HG03442 (cell line): ENCODE results near the gene RNU6-9.
"Not testable (repeated sequence)": the region's sequence is repeated elsewhere in the genome, so short reads cannot be mapped to it uniquely, and the experiment has no call there.

ENCODE experiments used
- ATAC-seq: cut with Tn5 transposase; IDR thresholded peaks from one replicate; pipeline ENCODE4 v1.9.1; 2021; ENCODE audit warnings: mild to moderate bottlenecking, moderate library complexity; ENCODE audit not compliant: unreplicated experiment

The RNU6-9 gene

GRCh38 chr19:892894-893689 is at the start of gene RNU6-9, which contains the start of gene MED16:
Gene RNU6-9, plus strand, starts transcription at chr19:893484.
Gene MED16, minus strand, starts transcription at chr19:893187. Its CDS starts 2,056 bp downstream, at chr19:891131.
- peak; percentile 79 for ATAC-seq

- ATAC-seq = no peak
These were observed 49.3 kb upstream of the RNU6-9 start for GRCh38 chr19:843836-844545.

DNA sequence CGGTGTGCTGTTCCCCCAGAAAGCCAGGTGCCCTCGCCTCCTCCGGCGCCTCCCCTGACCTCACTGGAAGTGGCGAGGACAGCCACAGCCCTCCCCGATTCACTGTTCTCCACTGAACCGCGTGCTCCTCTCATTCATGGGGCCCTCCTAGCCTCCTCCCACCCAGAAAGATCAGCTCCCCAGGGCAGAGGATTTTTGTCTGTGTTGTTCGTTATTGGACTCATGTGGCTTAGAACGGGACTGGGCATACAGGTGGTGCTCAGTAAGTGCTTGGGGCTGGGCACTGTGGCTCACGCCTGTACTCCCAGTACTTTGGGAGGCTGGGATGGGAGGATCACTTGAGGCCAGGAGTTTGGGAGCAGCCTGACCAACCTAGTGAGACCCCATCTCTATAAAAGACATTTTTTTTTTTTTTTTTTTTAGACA is 48.7 kb upstream of the RNU6-9 start:
- ATAC-seq = no peak

DNA sequence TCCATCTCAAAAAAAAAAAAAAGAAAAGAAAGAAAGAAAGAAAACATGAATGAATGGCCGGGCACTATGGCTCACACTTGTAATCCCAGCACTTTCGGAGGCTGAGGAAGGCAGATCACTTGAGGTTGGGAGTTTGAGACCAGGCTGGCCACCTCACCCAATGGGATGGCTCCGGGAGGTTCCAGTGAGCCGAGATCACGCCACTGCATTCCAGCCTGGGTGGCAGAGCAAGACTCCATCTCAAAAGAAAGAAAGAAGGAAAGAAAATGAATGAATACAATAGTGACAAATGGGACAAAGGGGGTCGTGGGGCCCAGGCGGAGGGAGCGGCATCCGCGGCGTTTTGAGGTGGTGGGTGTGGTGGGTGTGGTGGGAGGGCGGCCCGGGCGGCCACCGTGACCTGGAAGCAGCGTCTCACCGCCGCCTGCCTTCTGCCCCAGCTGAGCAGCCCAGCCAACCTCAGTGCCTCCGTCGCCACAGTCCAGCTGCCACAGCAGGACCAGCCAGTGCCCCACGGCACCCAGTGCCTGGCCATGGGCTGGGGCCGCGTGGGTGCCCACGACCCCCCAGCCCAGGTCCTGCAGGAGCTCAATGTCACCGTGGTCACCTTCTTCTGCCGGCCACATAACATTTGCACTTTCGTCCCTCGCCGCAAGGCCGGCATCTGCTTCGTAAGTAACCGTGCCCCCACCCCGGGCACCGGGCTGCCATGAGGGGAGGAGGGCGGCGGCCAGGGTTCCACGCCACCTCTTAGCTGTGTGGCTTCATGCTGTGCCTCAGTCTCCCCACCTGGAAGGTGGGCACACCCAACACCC is 47.4 kb upstream of the RNU6-9 start:
- no peak for ATAC-seq

DNA sequence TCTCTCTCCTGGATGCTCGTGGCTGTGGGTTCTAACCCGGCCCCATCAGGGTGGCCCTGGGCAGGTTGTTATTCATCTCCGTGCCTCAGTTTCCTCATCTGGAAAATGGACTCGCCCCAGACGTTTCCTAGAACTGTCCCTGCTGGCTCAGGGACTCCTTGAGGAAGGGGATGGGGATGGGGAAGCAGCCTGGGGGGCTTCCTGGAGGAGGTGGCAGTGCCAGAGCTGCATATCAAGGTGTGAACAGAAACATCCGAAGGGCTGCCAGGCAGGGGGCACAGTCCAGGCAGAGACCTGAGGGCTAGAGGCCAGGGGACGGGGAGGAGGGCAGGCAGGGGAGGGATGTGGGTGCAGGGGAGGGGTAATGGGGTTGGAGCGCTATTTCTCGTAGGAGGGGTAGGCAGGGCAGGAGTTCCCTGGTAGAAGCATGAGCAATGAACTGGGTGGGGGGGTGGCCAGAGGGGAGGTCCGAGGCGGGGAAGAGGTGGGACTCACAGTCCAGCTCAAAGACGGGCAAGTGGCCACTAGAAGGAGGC is 44.8 kb upstream of the RNU6-9 start:
- no peak for ATAC-seq

- ATAC-seq = not testable (repeated sequence)
These were observed 44.1 kb upstream of the RNU6-9 start for GRCh38 chr19:849195-849594.

DNA sequence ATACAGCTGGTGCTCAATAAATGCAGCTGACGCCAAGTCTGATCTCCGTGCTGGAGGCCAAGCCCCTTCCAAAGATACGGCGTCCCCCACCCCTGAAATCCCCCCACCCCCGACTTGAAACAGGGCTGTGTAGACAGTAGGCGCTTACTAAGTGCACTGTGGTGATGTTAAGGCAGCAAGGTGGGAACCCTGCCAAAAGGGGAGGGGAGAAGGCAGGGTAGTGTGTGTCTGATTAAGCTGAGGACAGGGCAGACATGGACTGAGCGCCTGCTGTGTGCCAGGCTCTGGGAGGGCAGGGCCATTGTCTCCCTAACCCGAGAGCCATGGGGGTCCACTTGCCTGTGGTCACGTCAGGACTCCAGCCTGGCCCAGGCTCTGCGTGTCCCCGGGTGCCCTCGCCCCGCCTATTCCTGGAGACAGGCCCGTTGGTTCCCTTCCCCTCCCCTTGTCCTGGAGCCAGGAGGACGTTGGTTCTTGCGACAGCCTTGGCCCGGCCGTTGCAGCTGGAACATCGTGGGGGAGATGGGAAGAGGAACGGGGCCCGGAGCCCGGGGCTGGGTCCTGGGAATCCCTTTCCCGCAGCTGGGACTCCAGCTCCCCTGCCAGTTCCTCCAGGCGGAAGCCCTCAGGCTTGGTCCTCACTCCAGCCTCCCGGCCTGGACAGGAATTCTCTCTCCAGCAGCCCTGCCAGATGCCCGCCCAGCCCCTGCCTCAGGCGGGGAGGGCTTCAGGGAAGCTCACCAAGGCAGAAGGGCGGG is 42.9 kb upstream of the RNU6-9 start:
- ATAC-seq = no peak

- no peak for ATAC-seq
These were observed 42.3 kb upstream of the RNU6-9 start for GRCh38 chr19:850979-851335.

DNA sequence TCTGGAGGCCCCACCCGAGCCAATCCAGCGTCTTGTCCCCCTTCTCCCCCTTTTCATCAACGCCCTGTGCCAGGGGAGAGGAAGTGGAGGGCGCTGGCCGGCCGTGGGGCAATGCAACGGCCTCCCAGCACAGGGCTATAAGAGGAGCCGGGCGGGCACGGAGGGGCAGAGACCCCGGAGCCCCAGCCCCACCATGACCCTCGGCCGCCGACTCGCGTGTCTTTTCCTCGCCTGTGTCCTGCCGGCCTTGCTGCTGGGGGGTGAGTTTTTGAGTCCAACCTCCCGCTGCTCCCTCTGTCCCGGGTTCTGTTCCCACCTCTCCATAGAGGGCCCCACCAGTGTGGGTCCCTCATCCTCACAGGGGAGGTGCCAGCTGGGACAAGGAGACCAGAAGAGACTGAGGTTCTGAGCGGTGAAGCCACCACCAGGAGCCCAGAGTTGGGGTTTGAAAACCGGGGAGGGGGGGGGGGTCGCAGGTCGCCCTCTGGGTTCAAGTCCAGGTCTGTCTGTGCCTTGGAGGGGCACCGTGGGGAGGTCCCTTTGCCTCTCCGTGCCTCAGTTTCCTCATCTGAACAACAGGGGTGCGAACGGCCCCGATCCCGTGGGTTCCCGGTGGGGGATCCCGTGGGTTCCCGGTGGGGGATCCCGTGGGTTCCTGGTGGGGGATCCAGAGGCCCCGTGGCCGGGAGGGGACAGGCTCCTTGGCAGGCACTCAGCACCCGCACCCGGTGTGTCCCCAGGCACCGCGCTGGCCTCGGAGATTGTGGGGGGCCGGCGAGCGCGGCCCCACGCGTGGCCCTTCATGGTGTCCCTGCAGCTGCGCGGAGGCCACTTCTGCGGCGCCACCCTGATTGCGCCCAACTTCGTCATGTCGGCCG is 40.9 kb upstream of the RNU6-9 start, which contains the start of gene ELANE:
Gene ELANE (plus strand): TSS at position 168 of the 878 bp plus-strand sequence. CDS start 26 bp downstream, at position 194.
- ATAC-seq = no peak

GRCh38 chr19:853014-853585 is 40.2 kb upstream of the RNU6-9 start:
- no peak for ATAC-seq

- not testable (repeated sequence) for ATAC-seq
These were observed 39.6 kb upstream of the RNU6-9 start for GRCh38 chr19:853614-854220.

DNA sequence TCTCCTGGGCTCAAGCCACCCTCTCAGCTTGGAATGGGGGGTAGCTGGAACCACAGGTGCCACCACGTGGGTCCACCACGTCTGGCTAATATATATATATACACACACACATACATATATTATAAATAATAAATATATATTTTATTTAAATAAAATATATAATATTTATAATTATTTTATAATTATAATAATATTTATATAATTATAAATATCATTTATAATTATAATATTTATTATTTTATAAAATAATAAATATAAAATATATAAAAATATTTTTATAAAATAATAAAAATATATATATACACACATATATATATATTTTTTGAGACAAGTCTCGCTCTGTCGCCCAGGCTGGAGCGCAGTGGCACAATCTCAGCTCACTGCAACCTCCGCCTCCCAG is 38.7 kb upstream of the RNU6-9 start:
- no peak for ATAC-seq

DNA sequence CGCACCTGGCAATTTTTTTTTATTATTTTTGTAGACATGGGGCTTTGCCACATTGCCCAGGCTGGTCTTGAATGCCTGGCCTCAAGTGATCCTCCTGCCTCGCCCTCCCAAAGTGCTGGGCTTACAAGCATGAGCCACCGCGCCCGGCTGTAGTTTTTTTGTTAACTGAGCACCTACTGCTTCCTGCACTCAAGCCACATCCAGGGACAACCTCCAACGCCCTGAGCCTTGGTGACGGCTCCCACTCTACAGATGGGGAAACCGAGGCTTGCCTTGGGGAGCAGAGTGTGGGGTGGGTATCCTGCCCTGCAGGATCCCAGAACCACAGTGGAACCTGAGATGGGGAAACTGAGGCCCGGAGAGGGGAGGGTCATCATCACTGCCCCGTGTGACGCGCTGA is 38.1 kb upstream of the RNU6-9 start:
- ATAC-seq = no peak

DNA sequence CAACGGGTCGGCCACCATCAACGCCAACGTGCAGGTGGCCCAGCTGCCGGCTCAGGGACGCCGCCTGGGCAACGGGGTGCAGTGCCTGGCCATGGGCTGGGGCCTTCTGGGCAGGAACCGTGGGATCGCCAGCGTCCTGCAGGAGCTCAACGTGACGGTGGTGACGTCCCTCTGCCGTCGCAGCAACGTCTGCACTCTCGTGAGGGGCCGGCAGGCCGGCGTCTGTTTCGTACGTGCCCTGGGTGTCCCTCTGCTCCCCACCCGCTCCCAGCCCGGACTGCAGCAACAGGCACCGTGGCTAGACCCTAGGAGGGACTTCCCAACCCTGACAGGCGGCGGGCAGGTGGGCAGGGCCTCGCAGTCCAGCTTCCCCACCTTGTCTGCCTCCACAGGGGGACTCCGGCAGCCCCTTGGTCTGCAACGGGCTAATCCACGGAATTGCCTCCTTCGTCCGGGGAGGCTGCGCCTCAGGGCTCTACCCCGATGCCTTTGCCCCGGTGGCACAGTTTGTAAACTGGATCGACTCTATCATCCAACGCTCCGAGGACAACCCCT is 37.6 kb upstream of the RNU6-9 start:
- ATAC-seq = no peak

- ATAC-seq = no peak
These were observed 35.0 kb upstream of the RNU6-9 start for GRCh38 chr19:858284-858683.

GRCh38 chr19:858868-859843 is 34.1 kb upstream of the RNU6-9 start, which contains the start of gene CFD:
Gene CFD, plus strand, starts transcription at chr19:859664. Its CDS starts 26 bp downstream, at chr19:859690.
- ATAC-seq = no peak
